ENCODE data around the gene ZNF444. TPM values are rescaled to one million over a fixed set of nuclear protein-coding genes. Genes with fewer than 3 reads are reported as not detected.

The ZNF444 gene
- total and polyA plus RNA-seq, 9 of the 15 experiments (the other 6 are each of a cell fraction or from before 2014, with no cell fraction given) = 0.39 to 40.0 (median 6.9) TPM

GRCh38 chr19:56170261-56170660 is 29.2 kb downstream of the ZNF444 start (continued):
- TF ChIP-seq MNT (conservative IDR thresholded peaks at IDR 0.05) (peak in 1 of 2 experiments; percentile 61; a peak in 3 of 4 replicates), KLF16 (IDR thresholded peaks at IDR 0.05) (no peak), BACH1 (tag; IDR thresholded peaks at IDR 0.05) (0 out of 2 replicates have a peak, but pooled peaks have one; percentile 45), USF1 (CRISPR knock-in tag; IDR thresholded peaks at IDR 0.05) (peak; percentile 87), E2F1 (CRISPR knock-in tag; IDR thresholded peaks at IDR 0.05) (no peak), KDM5B (IDR thresholded peaks at IDR 0.05; ENCODE audit: insufficient replicate concordance, low read depth, low read length) (no peak), ZNF134 (CRISPR knock-in tag; conservative IDR thresholded peaks at IDR 0.05) (no peak), CREM (IDR thresholded peaks at IDR 0.05; ENCODE audit: low read depth) (peak; percentile 32; the same call in 1 of the 2 replicates), FOXJ3 (CRISPR knock-in tag; IDR thresholded peaks at IDR 0.05) (no peak), CC2D1A (IDR thresholded peaks at IDR 0.05) (no peak), ETS2 (tag; IDR thresholded peaks at IDR 0.05; ENCODE audit: borderline replicate concordance, poor library complexity, severe bottlenecking) (no peak), NFE2 (IDR thresholded peaks at IDR 0.05; ENCODE audit: low read depth) (peak; percentile 43; the same call in 1 of the 2 replicates), BCOR (IDR thresholded peaks at IDR 0.05) (no peak), TFAP4 (CRISPR knock-in tag; IDR thresholded peaks at IDR 0.05; ENCODE audit: borderline replicate concordance) (no peak), ZFP36 (IDR thresholded peaks at IDR 0.05; ENCODE audit: low read depth, low read length, partially characterized antibody) (no peak), HBP1 (CRISPR knock-in tag; IDR thresholded peaks at IDR 0.05) (no peak), C11orf30 (IDR thresholded peaks at IDR 0.05; ENCODE audit: low read depth) (peak; percentile 90)
